Renal cortex interstitium (tissue), 11 donors: ENCODE data around the gene CYB5R3. TPM values are rescaled to one million over a fixed set of nuclear protein-coding genes. Genes with fewer than 3 reads are reported as not detected.
"Not testable (repeated sequence)": the region's sequence is repeated elsewhere in the genome, so short reads cannot be mapped to it uniquely, and the experiment has no call there.

Source experiments
- DNase-seq, 11 donors: peaks; one replicate each; pipeline ENCODE4 v3.0.0-alpha.2; 2013; ENCODE audit warnings: low read depth in 9 of 11, low spot score in 4 of 11; ENCODE audit errors: extremely low read depth in 1 of 11
- polyA plus RNA-seq, 3 donors: library from polyadenylated mRNA; unstranded; fragments of 120-200 nt; gene quantifications; one replicate each; pipeline ENCODE4 v1.2.1, GENCODE V29; 2013; ENCODE audit not compliant: insufficient read length in 3 of 3

CYB5R3 gene
- polyA plus RNA-seq, 3 donors: 138 to 162 (median 144) TPM

GRCh38 chr22:42685941-42686653 is 36.9 kb upstream of the CYB5R3 start:
- DNase-seq: no peak

- DNase-seq: no peak
These were observed 35.4 kb upstream of the CYB5R3 start for GRCh38 chr22:42684462-42685195.

- DNase-seq: no peak
These were observed 34.5 kb upstream of the CYB5R3 start for GRCh38 chr22:42683578-42684283.

- no peak for DNase-seq
These were observed 33.1 kb upstream of the CYB5R3 start for GRCh38 chr22:42682113-42682851.

- DNase-seq: no peak
These were observed 31.5 kb upstream of the CYB5R3 start for GRCh38 chr22:42680648-42681047.

GRCh38 chr22:42679691-42680090 is 30.5 kb upstream of the CYB5R3 start:
- DNase-seq: no peak

- no peak for DNase-seq
These were observed 29.7 kb upstream of the CYB5R3 start for GRCh38 chr22:42678894-42679293.

- DNase-seq: not testable (repeated sequence)
These were observed 28.7 kb upstream of the CYB5R3 start for GRCh38 chr22:42677936-42678335.

GRCh38 chr22:42676059-42676607 is 26.9 kb upstream of the CYB5R3 start:
- peak in 1 of 11 donors; percentile 26 for DNase-seq

GRCh38 chr22:42673898-42674401 is 24.8 kb upstream of the CYB5R3 start:
- DNase-seq: no peak

GRCh38 chr22:42673071-42673470 is 23.9 kb upstream of the CYB5R3 start:
- not testable (repeated sequence) for DNase-seq

GRCh38 chr22:42670921-42671709 is 21.9 kb upstream of the CYB5R3 start:
- DNase-seq: no peak

- no peak for DNase-seq
These were observed 20.9 kb upstream of the CYB5R3 start for GRCh38 chr22:42670046-42670445.

- DNase-seq: not testable (repeated sequence)
These were observed 17.2 kb upstream of the CYB5R3 start for GRCh38 chr22:42666393-42666792.

GRCh38 chr22:42664976-42665831 is 16.0 kb upstream of the CYB5R3 start:
- no peak for DNase-seq

GRCh38 chr22:42661985-42662831 is 13.0 kb upstream of the CYB5R3 start:
- DNase-seq: peak in 8 of 11 donors; percentile 56 to 77 (median 71)
